HCT116 (cell line): ENCODE results near the gene NDUFS2.

Source experiments
- CBX3 ChIP-seq: IDR thresholded peaks from 2 replicates; pipeline ENCODE4 v1.6.1; 2012; ENCODE audit warnings: low read depth
- CTCF ChIP-seq, 3 experiments: fragments of 200-600 bp in 1 of 3; sonication (generic) in 1 of 3; IDR thresholded peaks in 2 of 3; conservative IDR thresholded peaks in 1 of 3; 2 replicates each; pipeline ENCODE4 v1.5.1; 2012 to 2017; ENCODE audit warnings: low read depth in 2 of 3, low read length in 2 of 3, antibody characterized with exemption in 1 of 3, borderline replicate concordance in 1 of 3, control low read depth in 1 of 3, mild to moderate bottlenecking in 1 of 3, mixed read lengths in 1 of 3, mixed run types in 1 of 3, moderate library complexity in 1 of 3; ENCODE audit not compliant: insufficient read depth in 1 of 3
- JUND ChIP-seq: IDR thresholded peaks from 2 replicates; pipeline ENCODE4 v1.6.1; 2012
- POLR2A ChIP-seq: IDR thresholded peaks from 2 replicates; pipeline ENCODE4 v1.7.0; 2011; ENCODE audit warnings: borderline replicate concordance; ENCODE audit not compliant: insufficient read depth, insufficient read length; ENCODE audit errors: extremely low read depth
- POLR2AphosphoS5 ChIP-seq: IDR thresholded peaks from 2 replicates; pipeline ENCODE4 v1.6.1; 2011; ENCODE audit warnings: mild to moderate bottlenecking, low read depth, low read length, moderate library complexity
- REST ChIP-seq: IDR thresholded peaks from 2 replicates; pipeline ENCODE4 v1.6.1; 2012; ENCODE audit warnings: low read depth
- SP1 ChIP-seq: IDR thresholded peaks from 2 replicates; pipeline ENCODE4 v1.6.1; 2012; ENCODE audit warnings: low read depth

GRCh38 chr1:161187311-161187710, 14.9 kb upstream of the NDUFS2 start:
- TF ChIP-seq POLR2AphosphoS5 (no peak), REST (no peak), POLR2A (no peak), CTCF (IDR thresholded peaks at IDR 0.05 in 2 of 3, conservative IDR thresholded peaks at IDR 0.05 in 1 of 3; ENCODE audit: borderline replicate concordance in 1 of 3, insufficient read depth in 1 of 3, low read depth in 2 of 3, low read length in 2 of 3) (no peak), JUND (no peak), SP1 (no peak), CBX3 (no peak)
